SK-N-SH treated with all-trans-retinoic acid at 6 μM for 48 hours (cell line): ENCODE data around the gene EGLN1.

Experiments
- ATAC-seq: fragments of 200-7000 bp; cut with Tn5 transposase; 3 replicates; pipeline ENCODE4 v1.9.1; 2020; ENCODE audit warnings: mild to moderate bottlenecking, moderate library complexity
- ARNTL ChIP-seq: fragments of 450-650 bp; formaldehyde crosslinking; IDR thresholded peaks from 2 replicates; pipeline ENCODE4 v1.5.0; 2020; ENCODE audit warnings: low read depth, mild to moderate bottlenecking, moderate library complexity, borderline replicate concordance
- CSDC2 ChIP-seq: fragments of 250-450 bp; sonication (Bioruptor Pico); IDR thresholded peaks from 2 replicates; pipeline ENCODE4 v1.5.0; 2020; ENCODE audit warnings: mild to moderate bottlenecking, moderate library complexity
- ESRRG ChIP-seq: fragments of 250-450 bp; sonication (Bioruptor Pico); IDR thresholded peaks from 2 replicates; pipeline ENCODE4 v1.6.1; 2021; ENCODE audit warnings: mild to moderate bottlenecking
- GLIS3 ChIP-seq: fragments of 250-450 bp; sonication (Bioruptor Pico); IDR thresholded peaks from 2 replicates; pipeline ENCODE4 v1.5.0; 2020; ENCODE audit warnings: mild to moderate bottlenecking, moderate library complexity
- ISL1 ChIP-seq: fragments of 250-450 bp; sonication (Bioruptor Pico); IDR thresholded peaks from 2 replicates; pipeline ENCODE4 v2.1.2; 2022; ENCODE audit warnings: mild to moderate bottlenecking, moderate library complexity
- OSR1 ChIP-seq: fragments of 250-450 bp; sonication (Bioruptor Pico); IDR thresholded peaks from 2 replicates; pipeline ENCODE4 v1.8.0; 2022; ENCODE audit warnings: moderate library complexity, mild to moderate bottlenecking, inconsistent platforms
- RARB ChIP-seq: fragments of 250-450 bp; sonication (Bioruptor Pico); IDR thresholded peaks from 2 replicates; pipeline ENCODE4 v1.8.0; 2021; ENCODE audit warnings: mild to moderate bottlenecking, moderate library complexity
- SNAI2 ChIP-seq: fragments of 250-450 bp; sonication (Bioruptor Pico); IDR thresholded peaks from 2 replicates; pipeline ENCODE4 v1.5.0; 2020; ENCODE audit warnings: mild to moderate bottlenecking, moderate library complexity
- TCF4 ChIP-seq: fragments of 250-450 bp; sonication (Bioruptor Pico); IDR thresholded peaks from 2 replicates; pipeline ENCODE4 v1.8.0; 2021; ENCODE audit warnings: mild to moderate bottlenecking, moderate library complexity, borderline replicate concordance
- ZFP3 ChIP-seq: fragments of 250-450 bp; sonication (Bioruptor Pico); IDR thresholded peaks from 2 replicates; pipeline ENCODE4 v1.5.0; 2020; ENCODE audit warnings: mild to moderate bottlenecking, moderate library complexity
- ZNF565 ChIP-seq: fragments of 450-650 bp; formaldehyde crosslinking; conservative IDR thresholded peaks from 2 replicates; pipeline ENCODE4 v1.5.0; 2020; ENCODE audit warnings: low read depth, mild to moderate bottlenecking, moderate library complexity
- ZNF70 ChIP-seq: fragments of 450-650 bp; formaldehyde crosslinking; IDR thresholded peaks from 2 replicates; pipeline ENCODE4 v1.5.0; 2020; ENCODE audit warnings: mild to moderate bottlenecking, moderate library complexity
- ZNF8 ChIP-seq: fragments of 450-650 bp; formaldehyde crosslinking; IDR thresholded peaks from 2 replicates; pipeline ENCODE4 v1.5.0; 2020; ENCODE audit warnings: mild to moderate bottlenecking, moderate library complexity
- TF ChIP-seq, protein P1 (sequence below): fragments of 250-450 bp; sonication (Bioruptor Pico); IDR thresholded peaks from 2 replicates; pipeline ENCODE4 v1.5.1; 2021; ENCODE audit warnings: mild to moderate bottlenecking, moderate library complexity
- TF ChIP-seq, protein P2 (sequence below): fragments of 250-450 bp; sonication (Bioruptor Pico); IDR thresholded peaks from 2 replicates; pipeline ENCODE4 v1.5.1; 2020; ENCODE audit warnings: low read depth, mild to moderate bottlenecking, moderate library complexity
- TF ChIP-seq, protein P3 (sequence below): fragments of 250-450 bp; sonication (Bioruptor Pico); IDR thresholded peaks from 2 replicates; pipeline ENCODE4 v1.8.0; 2020; ENCODE audit warnings: mild to moderate bottlenecking, moderate library complexity, borderline replicate concordance
- TF ChIP-seq, protein P4 (sequence below): fragments of 250-450 bp; sonication (Bioruptor Pico); IDR thresholded peaks from 2 replicates; pipeline ENCODE4 v1.5.0; 2020; ENCODE audit warnings: mild to moderate bottlenecking, moderate library complexity
- TF ChIP-seq, protein P5 (sequence below): fragments of 250-450 bp; sonication (Bioruptor Pico); IDR thresholded peaks from 2 replicates; pipeline ENCODE4 v1.8.0; 2021; ENCODE audit warnings: low read depth, mild to moderate bottlenecking, moderate library complexity, borderline replicate concordance

EGLN1 gene

DNA sequence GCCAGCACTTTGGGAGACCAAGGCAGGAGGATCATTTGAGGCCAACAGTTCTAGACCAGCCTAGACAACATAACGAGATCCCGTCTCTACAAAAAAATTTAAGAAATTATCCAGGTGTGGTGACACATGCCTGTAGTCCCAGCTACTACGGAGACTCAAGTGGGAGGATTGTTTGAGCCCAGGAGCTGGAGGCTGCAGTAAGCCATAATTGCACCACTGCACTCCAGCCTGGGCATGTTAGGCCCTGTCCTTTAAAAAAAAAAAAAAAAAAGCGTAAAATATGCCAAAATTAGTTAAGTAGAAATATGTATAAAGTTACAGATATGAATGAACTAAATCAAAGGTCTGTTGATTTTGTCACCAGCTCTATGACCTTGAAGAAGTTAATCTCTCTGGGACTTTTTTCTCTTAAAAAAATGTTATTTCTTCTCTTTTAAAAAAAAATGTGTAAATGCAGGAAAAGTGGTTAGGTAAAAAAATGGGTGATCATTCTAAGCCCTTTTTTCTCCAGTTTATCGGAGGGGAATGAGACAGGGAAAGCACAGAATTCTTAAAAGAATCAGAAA lies 7.0 kb downstream of the EGLN1 start:
- TF ChIP-seq ZFP3 (CRISPR knock-in tag), result no peak

DNA sequence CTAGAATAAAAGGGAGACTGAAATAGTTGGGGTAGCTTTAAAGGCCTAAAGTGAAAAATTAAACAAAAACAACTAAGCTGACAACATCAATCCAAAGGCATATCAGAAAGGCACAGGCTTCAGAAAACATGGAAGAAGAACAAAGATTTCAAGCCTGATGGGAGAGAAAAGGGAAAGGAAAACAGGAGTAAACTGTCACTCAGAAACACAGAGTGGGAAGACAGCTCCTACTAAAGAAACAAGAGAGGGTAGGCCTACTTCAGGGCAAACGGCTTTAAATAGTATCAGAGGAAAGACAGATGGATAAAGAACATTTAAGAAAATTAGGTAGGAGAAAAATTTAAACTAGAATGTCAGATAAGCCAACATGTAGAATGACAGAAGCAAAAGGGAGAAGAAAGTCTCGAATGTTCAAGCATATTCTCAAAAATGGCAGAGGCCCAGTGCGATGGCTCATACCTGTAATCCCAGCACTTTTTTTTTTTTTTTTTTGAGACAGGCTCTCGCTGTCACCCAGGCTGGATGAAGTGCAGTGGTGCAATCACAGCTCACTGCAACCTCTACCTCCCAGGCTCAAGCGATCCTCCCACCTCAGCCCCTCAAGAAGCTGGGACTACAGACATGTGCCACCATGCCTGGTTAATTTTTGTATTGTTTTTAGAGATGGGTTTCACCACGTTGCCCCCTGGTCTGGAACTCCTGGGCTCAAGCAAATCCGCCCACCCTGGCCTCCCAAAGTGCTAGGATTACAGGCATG lies 7.6 kb downstream of the EGLN1 start:
- TF ChIP-seq, protein P1, sequence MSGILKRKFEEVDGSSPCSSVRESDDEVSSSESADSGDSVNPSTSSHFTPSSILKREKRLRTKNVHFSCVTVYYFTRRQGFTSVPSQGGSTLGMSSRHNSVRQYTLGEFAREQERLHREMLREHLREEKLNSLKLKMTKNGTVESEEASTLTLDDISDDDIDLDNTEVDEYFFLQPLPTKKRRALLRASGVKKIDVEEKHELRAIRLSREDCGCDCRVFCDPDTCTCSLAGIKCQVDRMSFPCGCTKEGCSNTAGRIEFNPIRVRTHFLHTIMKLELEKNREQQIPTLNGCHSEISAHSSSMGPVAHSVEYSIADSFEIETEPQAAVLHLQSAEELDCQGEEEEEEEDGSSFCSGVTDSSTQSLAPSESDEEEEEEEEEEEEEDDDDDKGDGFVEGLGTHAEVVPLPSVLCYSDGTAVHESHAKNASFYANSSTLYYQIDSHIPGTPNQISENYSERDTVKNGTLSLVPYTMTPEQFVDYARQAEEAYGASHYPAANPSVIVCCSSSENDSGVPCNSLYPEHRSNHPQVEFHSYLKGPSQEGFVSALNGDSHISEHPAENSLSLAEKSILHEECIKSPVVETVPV, result no peak
- TF ChIP-seq, protein P2, sequence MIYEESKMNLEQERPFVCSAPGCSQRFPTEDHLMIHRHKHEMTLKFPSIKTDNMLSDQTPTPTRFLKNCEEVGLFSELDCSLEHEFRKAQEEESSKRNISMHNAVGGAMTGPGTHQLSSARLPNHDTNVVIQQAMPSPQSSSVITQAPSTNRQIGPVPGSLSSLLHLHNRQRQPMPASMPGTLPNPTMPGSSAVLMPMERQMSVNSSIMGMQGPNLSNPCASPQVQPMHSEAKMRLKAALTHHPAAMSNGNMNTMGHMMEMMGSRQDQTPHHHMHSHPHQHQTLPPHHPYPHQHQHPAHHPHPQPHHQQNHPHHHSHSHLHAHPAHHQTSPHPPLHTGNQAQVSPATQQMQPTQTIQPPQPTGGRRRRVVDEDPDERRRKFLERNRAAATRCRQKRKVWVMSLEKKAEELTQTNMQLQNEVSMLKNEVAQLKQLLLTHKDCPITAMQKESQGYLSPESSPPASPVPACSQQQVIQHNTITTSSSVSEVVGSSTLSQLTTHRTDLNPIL (CRISPR knock-in tag), result no peak
- TF ChIP-seq, protein P3, sequence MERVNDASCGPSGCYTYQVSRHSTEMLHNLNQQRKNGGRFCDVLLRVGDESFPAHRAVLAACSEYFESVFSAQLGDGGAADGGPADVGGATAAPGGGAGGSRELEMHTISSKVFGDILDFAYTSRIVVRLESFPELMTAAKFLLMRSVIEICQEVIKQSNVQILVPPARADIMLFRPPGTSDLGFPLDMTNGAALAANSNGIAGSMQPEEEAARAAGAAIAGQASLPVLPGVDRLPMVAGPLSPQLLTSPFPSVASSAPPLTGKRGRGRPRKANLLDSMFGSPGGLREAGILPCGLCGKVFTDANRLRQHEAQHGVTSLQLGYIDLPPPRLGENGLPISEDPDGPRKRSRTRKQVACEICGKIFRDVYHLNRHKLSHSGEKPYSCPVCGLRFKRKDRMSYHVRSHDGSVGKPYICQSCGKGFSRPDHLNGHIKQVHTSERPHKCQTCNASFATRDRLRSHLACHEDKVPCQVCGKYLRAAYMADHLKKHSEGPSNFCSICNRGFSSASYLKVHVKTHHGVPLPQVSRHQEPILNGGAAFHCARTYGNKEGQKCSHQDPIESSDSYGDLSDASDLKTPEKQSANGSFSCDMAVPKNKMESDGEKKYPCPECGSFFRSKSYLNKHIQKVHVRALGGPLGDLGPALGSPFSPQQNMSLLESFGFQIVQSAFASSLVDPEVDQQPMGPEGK, result no peak
- no peak for TF ChIP-seq SNAI2 (CRISPR knock-in tag)
- TF ChIP-seq ESRRG (CRISPR knock-in tag), result no peak
- no peak for TF ChIP-seq ARNTL (CRISPR knock-in tag)
- TF ChIP-seq CSDC2 (CRISPR knock-in tag), result no peak
- no peak for TF ChIP-seq GLIS3 (CRISPR knock-in tag)
- no peak for TF ChIP-seq TCF4 (CRISPR knock-in tag)
- no peak for TF ChIP-seq ZNF8 (CRISPR knock-in tag)
- TF ChIP-seq ZNF70, result no peak
- TF ChIP-seq, all 23 proteins: peak for 0
- no peak for ATAC-seq

More for the DNA sequence above, 7.0 kb downstream of the EGLN1 start:
- no peak for ATAC-seq

DNA sequence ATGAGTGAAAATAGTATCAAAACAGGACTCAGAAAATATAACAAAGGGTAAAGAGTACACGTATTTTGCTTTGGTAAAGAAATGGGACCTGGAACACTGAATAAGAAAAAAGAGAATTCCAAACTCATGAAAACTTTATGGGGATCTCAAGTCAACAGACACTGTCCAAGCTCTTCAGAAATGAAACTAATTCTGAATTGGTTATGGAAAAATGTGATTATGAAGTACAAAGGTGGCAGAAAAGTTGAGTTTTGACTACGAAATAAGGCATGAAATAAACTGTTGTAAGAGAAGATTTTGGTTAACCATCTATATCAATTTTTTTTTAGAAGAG lies 8.4 kb downstream of the EGLN1 start:
- TF ChIP-seq, protein P4, sequence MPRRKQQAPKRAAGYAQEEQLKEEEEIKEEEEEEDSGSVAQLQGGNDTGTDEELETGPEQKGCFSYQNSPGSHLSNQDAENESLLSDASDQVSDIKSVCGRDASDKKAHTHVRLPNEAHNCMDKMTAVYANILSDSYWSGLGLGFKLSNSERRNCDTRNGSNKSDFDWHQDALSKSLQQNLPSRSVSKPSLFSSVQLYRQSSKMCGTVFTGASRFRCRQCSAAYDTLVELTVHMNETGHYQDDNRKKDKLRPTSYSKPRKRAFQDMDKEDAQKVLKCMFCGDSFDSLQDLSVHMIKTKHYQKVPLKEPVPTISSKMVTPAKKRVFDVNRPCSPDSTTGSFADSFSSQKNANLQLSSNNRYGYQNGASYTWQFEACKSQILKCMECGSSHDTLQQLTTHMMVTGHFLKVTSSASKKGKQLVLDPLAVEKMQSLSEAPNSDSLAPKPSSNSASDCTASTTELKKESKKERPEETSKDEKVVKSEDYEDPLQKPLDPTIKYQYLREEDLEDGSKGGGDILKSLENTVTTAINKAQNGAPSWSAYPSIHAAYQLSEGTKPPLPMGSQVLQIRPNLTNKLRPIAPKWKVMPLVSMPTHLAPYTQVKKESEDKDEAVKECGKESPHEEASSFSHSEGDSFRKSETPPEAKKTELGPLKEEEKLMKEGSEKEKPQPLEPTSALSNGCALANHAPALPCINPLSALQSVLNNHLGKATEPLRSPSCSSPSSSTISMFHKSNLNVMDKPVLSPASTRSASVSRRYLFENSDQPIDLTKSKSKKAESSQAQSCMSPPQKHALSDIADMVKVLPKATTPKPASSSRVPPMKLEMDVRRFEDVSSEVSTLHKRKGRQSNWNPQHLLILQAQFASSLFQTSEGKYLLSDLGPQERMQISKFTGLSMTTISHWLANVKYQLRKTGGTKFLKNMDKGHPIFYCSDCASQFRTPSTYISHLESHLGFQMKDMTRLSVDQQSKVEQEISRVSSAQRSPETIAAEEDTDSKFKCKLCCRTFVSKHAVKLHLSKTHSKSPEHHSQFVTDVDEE (CRISPR knock-in tag), result no peak
- no peak for TF ChIP-seq ZNF8 (CRISPR knock-in tag)
- TF ChIP-seq ZNF565 (CRISPR knock-in tag), result no peak
- TF ChIP-seq, protein P2 (CRISPR knock-in tag), result no peak
- no peak for TF ChIP-seq TCF4 (CRISPR knock-in tag)

DNA sequence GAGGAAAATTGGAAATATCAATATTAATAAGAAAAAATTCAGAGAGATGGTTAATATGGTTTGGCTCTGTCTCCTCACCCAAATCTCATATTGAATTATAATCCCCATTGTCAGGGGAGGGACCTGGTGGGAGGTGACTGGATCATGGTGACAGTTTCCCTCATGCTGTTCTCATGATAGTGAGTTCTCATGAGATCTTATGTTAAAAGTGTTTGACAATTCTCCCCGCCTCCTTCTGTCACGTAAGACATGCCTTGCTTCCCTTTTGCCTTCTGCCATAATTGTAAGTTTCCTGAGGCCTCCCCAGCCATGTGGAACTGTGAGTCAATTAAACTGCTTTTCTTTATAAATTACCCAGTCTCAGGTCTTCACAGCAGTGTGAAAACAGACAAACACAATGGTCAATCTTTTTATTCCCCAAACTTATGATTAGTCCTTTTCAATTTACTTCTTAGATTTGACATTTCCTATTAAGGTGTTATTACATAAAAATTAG lies 11.0 kb downstream of the EGLN1 start:
- no peak for ATAC-seq
- TF ChIP-seq, protein P5, sequence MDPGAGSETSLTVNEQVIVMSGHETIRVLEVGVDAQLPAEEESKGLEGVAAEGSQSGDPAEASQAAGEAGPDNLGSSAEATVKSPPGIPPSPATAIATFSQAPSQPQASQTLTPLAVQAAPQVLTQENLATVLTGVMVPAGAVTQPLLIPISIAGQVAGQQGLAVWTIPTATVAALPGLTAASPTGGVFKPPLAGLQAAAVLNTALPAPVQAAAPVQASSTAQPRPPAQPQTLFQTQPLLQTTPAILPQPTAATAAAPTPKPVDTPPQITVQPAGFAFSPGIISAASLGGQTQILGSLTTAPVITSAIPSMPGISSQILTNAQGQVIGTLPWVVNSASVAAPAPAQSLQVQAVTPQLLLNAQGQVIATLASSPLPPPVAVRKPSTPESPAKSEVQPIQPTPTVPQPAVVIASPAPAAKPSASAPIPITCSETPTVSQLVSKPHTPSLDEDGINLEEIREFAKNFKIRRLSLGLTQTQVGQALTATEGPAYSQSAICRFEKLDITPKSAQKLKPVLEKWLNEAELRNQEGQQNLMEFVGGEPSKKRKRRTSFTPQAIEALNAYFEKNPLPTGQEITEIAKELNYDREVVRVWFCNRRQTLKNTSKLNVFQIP (CRISPR knock-in tag), result no peak
- TF ChIP-seq ZNF565 (CRISPR knock-in tag) (no peak), RARB (no peak), OSR1 (CRISPR knock-in tag) (no peak), ZFP3 (CRISPR knock-in tag) (no peak), CSDC2 (CRISPR knock-in tag) (no peak), ISL1 (no peak), TCF4 (CRISPR knock-in tag) (no peak), ESRRG (CRISPR knock-in tag) (no peak)
- TF ChIP-seq, protein P3, result no peak
- TF ChIP-seq, protein P4 (CRISPR knock-in tag), result no peak

More for the DNA sequence above, 8.4 kb downstream of the EGLN1 start:
- no peak for ATAC-seq
